ENCODE results near the gene OGFR.

DNA sequence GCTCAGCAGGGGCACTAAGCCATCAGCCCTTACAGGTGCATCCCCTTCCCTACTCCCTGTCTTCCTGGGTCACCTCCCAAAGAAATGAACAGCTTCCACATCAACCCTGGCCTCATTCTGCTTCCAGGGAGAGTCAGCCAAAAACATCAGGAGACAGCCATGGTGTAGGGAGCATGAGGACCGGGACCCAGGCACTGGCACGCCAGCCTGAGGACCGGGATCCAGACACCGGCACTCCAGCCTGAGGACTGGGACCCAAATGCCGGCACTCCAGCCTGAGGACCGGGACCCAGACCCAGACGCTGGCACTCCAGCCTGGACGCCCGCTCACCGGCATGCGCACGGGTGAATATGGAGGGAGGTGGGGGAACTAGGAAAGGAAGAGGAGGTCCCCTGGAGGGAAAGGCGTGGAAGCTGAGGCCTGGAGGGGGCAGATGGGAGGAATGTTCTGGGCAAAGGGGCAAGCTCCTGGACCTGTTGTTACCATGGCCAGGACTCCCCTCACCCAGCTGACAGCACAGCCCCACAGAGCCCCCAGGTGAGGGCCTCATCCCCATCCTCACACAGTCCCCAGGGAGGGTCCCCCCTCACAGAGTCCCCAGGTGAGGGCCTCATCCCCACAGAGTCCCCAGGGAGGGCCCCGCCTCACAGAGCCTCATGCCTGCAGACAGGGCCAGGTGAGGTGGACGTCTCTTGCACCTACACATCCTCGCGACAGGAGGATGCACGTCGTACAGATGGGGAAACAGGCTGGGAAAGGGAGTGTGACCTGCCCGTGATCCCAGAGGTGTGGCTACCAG is 34.3 kb upstream of the OGFR start:
- TF ChIP-seq CTCF (IDR thresholded peaks at IDR 0.05) (no peak), EP300 (IDR thresholded peaks at IDR 0.05) (no peak), POLR2AphosphoS5 (IDR thresholded peaks at IDR 0.05) (no peak), POLR2A (IDR thresholded peaks at IDR 0.05) (no peak)
